HG03196 (cell line): ENCODE results near the gene METTL14.

Experiments used
- ATAC-seq: cut with Tn5 transposase; IDR thresholded peaks from one replicate; pipeline ENCODE4 v1.9.1; 2021; ENCODE audit not compliant: unreplicated experiment

METTL14 gene

GRCh38 chr4:118756958-118757357, 71.8 kb downstream of the METTL14 start:
- ATAC-seq, result no peak

GRCh38 chr4:118757761-118758251, 72.6 kb downstream of the METTL14 start:
- no peak for ATAC-seq

GRCh38 chr4:118758293-118758692, 73.1 kb downstream of the METTL14 start:
- no peak for ATAC-seq

GRCh38 chr4:118759481-118759880, 74.3 kb downstream of the METTL14 start:
- no peak for ATAC-seq

- peak; percentile 55 for ATAC-seq
These were observed 74.9 kb downstream of the METTL14 start for GRCh38 chr4:118760092-118760491.

- ATAC-seq, result peak; percentile 96
These were observed 75.3 kb downstream of the METTL14 start for GRCh38 chr4:118760493-118760892.

- ATAC-seq, result no peak
These were observed 76.3 kb downstream of the METTL14 start for GRCh38 chr4:118761397-118762016.

GRCh38 chr4:118762155-118762554, 77.0 kb downstream of the METTL14 start:
- ATAC-seq, result no peak

GRCh38 chr4:118762730-118763477, 77.7 kb downstream of the METTL14 start:
- ATAC-seq, result no peak
